Measurements from ENCODE around the gene PDLIM5. TPM values are rescaled to one million over a fixed set of nuclear protein-coding genes. Genes with fewer than 3 reads are reported as not detected.

Gene PDLIM5
- total RNA-seq, 2 donors from 2014 or later = 598 to 841 TPM

GRCh38 chr4:94582517-94582916 is 130.8 kb downstream of the PDLIM5 start:
- H3K27me3 ChIP-seq = no peaks in the 10 kb centered on the region
- no peak for TF ChIP-seq CTCF (IDR thresholded peaks at IDR 0.05)
- H3K4me3 ChIP-seq = no peak overlapping the region
- H3K36me3 ChIP-seq = peaks cover 54% of the 10 kb centered on the region
- H3K4me1 ChIP-seq = peaks cover 0 to 19% of the 10 kb centered on the region in 2 donors
- H3K27ac ChIP-seq = no peak overlapping the region
- no peak for DNase-seq (ENCODE audit: low spot score)
- H3K9me3 ChIP-seq = no peaks in the 10 kb centered on the region

- no peak for DNase-seq (ENCODE audit: low spot score)
- Histone ChIP-seq H3K36me3 (peaks cover 69% of the 10 kb centered on the region), H3K4me1 (peaks cover 0 to 12% of the 10 kb centered on the region in 2 donors), H3K9me3 (no peaks in the 10 kb centered on the region), H3K27ac (no peak overlapping the region), H3K4me3 (no peak overlapping the region), H3K27me3 (no peaks in the 10 kb centered on the region)
- TF ChIP-seq CTCF (IDR thresholded peaks at IDR 0.05) = no peak
Measured at GRCh38 chr4:94583914-94584641, 132.3 kb downstream of the PDLIM5 start.

GRCh38 chr4:94588896-94589693 is 137.4 kb downstream of the PDLIM5 start:
- Histone ChIP-seq H3K36me3 (peaks cover 70% of the 10 kb centered on the region), H3K4me1 (peaks cover 0 to 14% of the 10 kb centered on the region in 2 donors), H3K27ac (no peak overlapping the region), H3K4me3 (no peak overlapping the region), H3K9me3 (no peaks in the 10 kb centered on the region), H3K27me3 (no peaks in the 10 kb centered on the region)
- no peak for TF ChIP-seq CTCF (IDR thresholded peaks at IDR 0.05)
- DNase-seq (ENCODE audit: low spot score) = no peak

- H3K4me1 ChIP-seq = peaks cover 0 to 16% of the 10 kb centered on the region in 2 donors
- no peak overlapping the region for H3K4me3 ChIP-seq
- H3K36me3 ChIP-seq = peaks cover 62% of the 10 kb centered on the region
- no peaks in the 10 kb centered on the region for H3K9me3 ChIP-seq
- DNase-seq (ENCODE audit: low spot score) = no peak
- TF ChIP-seq CTCF (IDR thresholded peaks at IDR 0.05) = no peak
- no peak overlapping the region for H3K27ac ChIP-seq
- H3K27me3 ChIP-seq = no peaks in the 10 kb centered on the region
Measured at GRCh38 chr4:94590493-94590892, 138.8 kb downstream of the PDLIM5 start.

- Histone ChIP-seq H3K4me3 (no peak overlapping the region), H3K36me3 (peaks cover 54% of the 10 kb centered on the region), H3K9me3 (no peaks in the 10 kb centered on the region), H3K27ac (no peak overlapping the region), H3K27me3 (no peaks in the 10 kb centered on the region), H3K4me1 (peaks cover 0 to 19% of the 10 kb centered on the region in 2 donors)
- no peak for DNase-seq (ENCODE audit: low spot score)
- TF ChIP-seq CTCF (IDR thresholded peaks at IDR 0.05) = no peak
Measured at GRCh38 chr4:94591289-94591688, 139.5 kb downstream of the PDLIM5 start.

Measured in right atrium auricular region (tissue), 2 donors.